Thyroid gland (tissue), 4 donors: Measurements from ENCODE around the gene AK3. TPM values are rescaled to one million over a fixed set of nuclear protein-coding genes. Genes with fewer than 3 reads are reported as not detected.
"Not testable (repeated sequence)": the region's sequence is repeated elsewhere in the genome, so short reads cannot be mapped to it uniquely, and the experiment has no call there.

Experiments
- DNase-seq, 2 donors: peaks; one replicate each; pipeline ENCODE4 v3.0.0-alpha.2; 2019
- H3K27ac ChIP-seq, 3 donors: fragments of 200-600 bp; sonication (generic); 1 replicate in 2 of 3; 2 replicates in 1 of 3; pipeline ENCODE4 v1.5.1; 2016 to 2019; ENCODE audit warnings: mild to moderate bottlenecking in 1 of 3, moderate library complexity in 1 of 3
- H3K27me3 ChIP-seq: fragments of 200-600 bp; sonication (generic); one replicate; pipeline ENCODE4 v1.5.1; 2019
- H3K36me3 ChIP-seq, 2 donors: fragments of 200-600 bp; sonication (generic); one replicate each; pipeline ENCODE4 v1.5.1; 2016 to 2019
- H3K4me1 ChIP-seq, 2 donors: fragments of 200-600 bp; sonication (generic); one replicate each; pipeline ENCODE4 v1.5.1; 2017 to 2019
- H3K4me3 ChIP-seq, 3 donors: fragments of 200-600 bp; sonication (generic); replicated peaks in 1 of 3; 1 replicate in 2 of 3; 2 replicates in 1 of 3; pipeline ENCODE4 v1.5.1; 2016; ENCODE audit warnings: mild to moderate bottlenecking in 1 of 3
- H3K9me3 ChIP-seq: fragments of 200-600 bp; sonication (generic); one replicate; pipeline ENCODE4 v1.5.1; 2017
- POLR2A ChIP-seq, 2 donors: fragments of 450-650 bp; IDR thresholded peaks; one replicate each; pipeline ENCODE4 v1.6.1; 2017; ENCODE audit warnings: antibody characterized with exemption in 2 of 2, mild to moderate bottlenecking in 2 of 2, moderate library complexity in 1 of 2
- WGBS, 2 donors: methylation state at CpG; one replicate each; pipeline ENCODE4 v1.1.5; 2017; 5-methylcytosine and 5-hydroxymethylcytosine counted together
- intact Hi-C: fragments of 100-400 bp; cut with DNase I; formaldehyde crosslinking; loops from one replicate; pipeline ENCODE4 v1.15.1; 2023
- total RNA-seq, 4 donors: library from RNA; depleted of rRNA; stranded (reverse); fragments of >200 nt; gene quantifications; one replicate each; pipeline ENCODE4 v1.2.3, GENCODE V29; 2016
- TF ChIP-seq, protein P1 (sequence below), 6 experiments: fragments of 200-600 bp in 3 of 6; fragments of 450-650 bp in 3 of 6; sonication (generic) in 3 of 6; IDR thresholded peaks; one replicate each; pipeline ENCODE4 v1.5.1; 2016 to 2019; ENCODE audit warnings: antibody characterized with exemption in 6 of 6, mild to moderate bottlenecking in 2 of 6, inconsistent platforms in 1 of 6, moderate library complexity in 1 of 6

The AK3 gene
- total RNA-seq, 4 donors from 2014 or later: 90.1 to 101 (median 92.7) TPM

DNA sequence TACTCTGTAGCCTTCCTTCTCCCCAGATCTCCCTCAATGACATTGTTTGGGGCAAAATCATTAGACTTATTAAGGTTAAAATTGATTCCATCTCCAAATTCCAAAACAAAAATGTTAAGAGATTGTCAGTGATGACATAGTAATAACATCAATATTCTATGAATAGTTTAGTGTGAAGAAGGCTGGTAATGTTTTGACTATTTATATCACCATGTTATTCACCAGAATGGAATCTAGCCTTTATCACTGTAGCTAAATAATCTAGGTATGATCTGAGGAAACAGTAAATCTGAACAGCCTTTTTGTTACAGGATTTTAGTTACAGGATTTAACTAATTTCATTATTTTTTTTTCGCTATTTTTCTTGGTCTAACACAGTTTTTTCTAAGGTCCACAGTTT is 79.8 kb downstream of the AK3 start:
- WGBS, 2 donors: 86 to 97% methylated on average over 1 of the region's 1 CpG
- Histone ChIP-seq H3K36me3 (no peaks in the 10 kb centered on the region), H3K4me1 (peaks cover 29 to 38% of the 10 kb centered on the region in 2 donors), H3K27me3 (no peaks in the 10 kb centered on the region), H3K4me3 (no peak overlapping the region), H3K9me3 (no peaks in the 10 kb centered on the region), H3K27ac (no peak overlapping the region)
- intact Hi-C loops: no loop called here
- TF ChIP-seq, protein P1, sequence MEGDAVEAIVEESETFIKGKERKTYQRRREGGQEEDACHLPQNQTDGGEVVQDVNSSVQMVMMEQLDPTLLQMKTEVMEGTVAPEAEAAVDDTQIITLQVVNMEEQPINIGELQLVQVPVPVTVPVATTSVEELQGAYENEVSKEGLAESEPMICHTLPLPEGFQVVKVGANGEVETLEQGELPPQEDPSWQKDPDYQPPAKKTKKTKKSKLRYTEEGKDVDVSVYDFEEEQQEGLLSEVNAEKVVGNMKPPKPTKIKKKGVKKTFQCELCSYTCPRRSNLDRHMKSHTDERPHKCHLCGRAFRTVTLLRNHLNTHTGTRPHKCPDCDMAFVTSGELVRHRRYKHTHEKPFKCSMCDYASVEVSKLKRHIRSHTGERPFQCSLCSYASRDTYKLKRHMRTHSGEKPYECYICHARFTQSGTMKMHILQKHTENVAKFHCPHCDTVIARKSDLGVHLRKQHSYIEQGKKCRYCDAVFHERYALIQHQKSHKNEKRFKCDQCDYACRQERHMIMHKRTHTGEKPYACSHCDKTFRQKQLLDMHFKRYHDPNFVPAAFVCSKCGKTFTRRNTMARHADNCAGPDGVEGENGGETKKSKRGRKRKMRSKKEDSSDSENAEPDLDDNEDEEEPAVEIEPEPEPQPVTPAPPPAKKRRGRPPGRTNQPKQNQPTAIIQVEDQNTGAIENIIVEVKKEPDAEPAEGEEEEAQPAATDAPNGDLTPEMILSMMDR (IDR thresholded peaks at IDR 0.05): no peak
- no peak for TF ChIP-seq POLR2A (IDR thresholded peaks at IDR 0.05)
- no peak for DNase-seq

- peaks cover 29 to 38% of the 10 kb centered on the region in 2 donors for H3K4me1 ChIP-seq
- H3K36me3 ChIP-seq, H3K27ac ChIP-seq, H3K27me3 ChIP-seq, intact Hi-C loops, H3K4me3 ChIP-seq, DNase-seq, H3K9me3 ChIP-seq: not testable (repeated sequence)
- 90 to 92% methylated on average over 4 to 5 of the region's 5 CpGs for whole genome bisulfite sequencing, 2 donors
These were observed 80.3 kb downstream of the AK3 start for GRCh38 chr9:4660665-4661064.

Other genes starting within 250 kb of the AK3 start
- 10 to 100 TPM in 3 of 4 donors, 1 to 10 TPM in 1; 7.5 to 12.4 (median 11.2) TPM for gene PLPP6, start 78.9 kb downstream of the AK3 start, total RNA-seq
- 10 to 100 TPM; 14.3 to 21.0 (median 16.9) TPM for gene SPATA6L, start 74.7 kb downstream of the AK3 start, total RNA-seq
- 10 to 100 TPM; 33.8 to 44.6 (median 37.3) TPM for gene CDC37L1, start 61.6 kb downstream of the AK3 start, total RNA-seq
- 10 to 100 TPM; 15.6 to 29.3 (median 18.3) TPM for gene RCL1, start 51.7 kb upstream of the AK3 start, total RNA-seq
- gene JAK2, start 244.1 kb upstream of the AK3 start, total RNA-seq: 10 to 100 TPM; 13.9 to 17.8 (median 14.3) TPM